Esophagus muscularis mucosa (tissue), 4 donors: ENCODE data around the gene MRPL51. TPM values are rescaled to one million over a fixed set of nuclear protein-coding genes. Genes with fewer than 3 reads are reported as not detected.
"Not testable (repeated sequence)": the region's sequence is repeated elsewhere in the genome, so short reads cannot be mapped to it uniquely, and the experiment has no call there.

Source experiments
- DNase-seq: peaks from one replicate; pipeline ENCODE4 v3.0.0-alpha.2; 2017; ENCODE audit errors: extremely low spot score
- H3K27ac ChIP-seq, 4 donors: fragments of 200-600 bp; sonication (generic); replicated peaks in 1 of 4; 1 replicate in 3 of 4; 2 replicates in 1 of 4; pipeline ENCODE4 v1.5.1; 2016 to 2019; ENCODE audit warnings: mild to moderate bottlenecking in 1 of 4
- H3K27me3 ChIP-seq, 4 donors: fragments of 200-600 bp; sonication (generic); one replicate each; pipeline versions ENCODE4 v1.5.1 to v1.6.0; 2016 to 2019
- H3K36me3 ChIP-seq, 4 donors: fragments of 200-600 bp; sonication (generic); one replicate each; pipeline ENCODE4 v1.5.1; 2016 to 2019
- H3K4me1 ChIP-seq, 4 donors: fragments of 200-600 bp; sonication (generic); one replicate each; pipeline ENCODE4 v1.5.1; 2016 to 2019
- H3K4me3 ChIP-seq, 4 donors: fragments of 200-600 bp; sonication (generic); 1 replicate in 2 of 4; 2 replicates in 2 of 4; pipeline ENCODE4 v1.5.1; 2016 to 2019; ENCODE audit warnings: mild to moderate bottlenecking in 4 of 4, moderate library complexity in 1 of 4
- H3K9me3 ChIP-seq, 4 donors: fragments of 200-600 bp; sonication (generic); 1 replicate in 3 of 4; 2 replicates in 1 of 4; pipeline ENCODE4 v1.5.1; 2016 to 2019
- CTCF ChIP-seq, 3 experiments: fragments of 200-600 bp in 2 of 3; fragments of 450-650 bp in 1 of 3; sonication (generic) in 2 of 3; IDR thresholded peaks; one replicate each; pipeline ENCODE4 v1.5.1; 2017 to 2019; ENCODE audit warnings: antibody characterized with exemption in 3 of 3, mild to moderate bottlenecking in 2 of 3, moderate library complexity in 1 of 3
- EP300 ChIP-seq: sonication (generic); formaldehyde crosslinking; IDR thresholded peaks from one replicate; pipeline ENCODE4 v1.6.1; 2017; ENCODE audit warnings: antibody characterized with exemption
- POLR2A ChIP-seq: fragments of 450-650 bp; IDR thresholded peaks from one replicate; pipeline ENCODE4 v1.6.1; 2017; ENCODE audit warnings: antibody characterized with exemption, moderate library complexity, mild to moderate bottlenecking, low read depth
- POLR2AphosphoS5 ChIP-seq, 2 donors: sonication (generic); formaldehyde crosslinking; IDR thresholded peaks; one replicate each; pipeline ENCODE4 v1.6.1; 2017; ENCODE audit warnings: antibody characterized with exemption in 2 of 2
- WGBS: methylation state at CpG from one replicate; pipeline ENCODE4 v1.1.5; 2018; 5-methylcytosine and 5-hydroxymethylcytosine counted together
- intact Hi-C: fragments of 100-400 bp; cut with DNase I; formaldehyde crosslinking; loops from one replicate; pipeline ENCODE4 v1.15.1; 2023
- total RNA-seq, 4 donors: library from RNA; depleted of rRNA; stranded (reverse); fragments of >200 nt; gene quantifications; one replicate each; pipeline versions ENCODE4 v1.1.0 to v1.2.1, GENCODE V29; 2016

MRPL51 gene
- total RNA-seq, 4 donors from 2014 or later, result 62.3 to 105 (median 81.3) TPM

DNA sequence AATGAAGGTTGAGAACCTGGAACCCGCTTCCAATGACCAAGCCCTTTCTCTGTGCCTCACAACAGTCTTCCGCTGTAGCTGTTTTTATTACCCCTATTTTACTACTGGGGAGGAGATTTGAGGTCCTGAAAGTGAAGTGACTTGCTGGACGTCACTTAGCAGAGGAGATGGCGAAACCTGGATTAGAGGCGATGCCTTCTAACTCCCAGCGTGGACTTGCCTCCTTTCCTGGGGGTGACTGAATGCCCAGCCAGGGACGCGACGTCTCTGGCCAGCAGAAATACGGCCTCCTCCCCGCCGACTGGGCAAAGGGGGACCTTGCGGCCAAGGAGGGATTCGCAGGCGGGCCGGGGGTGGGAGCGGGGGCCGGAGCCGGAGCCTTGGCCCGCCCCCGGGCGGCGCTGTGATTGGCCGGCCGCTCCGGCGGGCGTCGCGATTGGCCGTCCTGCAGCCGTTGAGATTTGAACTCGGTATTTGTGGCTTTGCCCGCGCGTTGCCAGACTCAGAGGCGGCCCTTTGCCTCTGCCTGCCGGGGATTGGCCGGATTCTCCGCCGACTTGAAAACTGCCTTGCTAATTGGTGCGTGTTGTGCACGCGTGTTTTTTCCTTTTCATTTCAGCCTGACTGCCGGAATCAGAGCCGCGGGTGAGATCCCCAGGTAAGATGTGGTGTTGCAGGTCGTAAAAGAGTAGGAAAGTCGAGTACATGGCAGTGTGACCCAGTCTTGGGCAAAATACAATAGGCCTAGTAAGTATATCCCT, 615 bp upstream of the MRPL51 start, which contains the start of gene NCAPD2:
Gene NCAPD2, plus strand, starts transcription at position 606 of the 761 bp plus-strand sequence. CDS start 997 bp downstream, outside the sequence.
- Histone ChIP-seq H3K9me3 (no peaks in the 10 kb centered on the region), H3K27me3 (no peaks in the 10 kb centered on the region), H3K36me3 (peaks cover 0 to 44% (median 38%) of the 10 kb centered on the region in 4 donors), H3K4me1 (peaks cover 22 to 36% (median 26%) of the 10 kb centered on the region in 4 donors), H3K4me3 (peak within 1 kb of the TSS; percentile 61 to 85 (median 80)), H3K27ac (peak within 1 kb of the TSS; percentile 92 to 96 (median 96))
- intact Hi-C loops, result loop anchor here (2.0 kb wide), 1 partner anchor 39 kb away; no protein-coding TSS in a partner anchor
- peak; percentile 98 for DNase-seq
- WGBS, result 0% methylated on average over 11 of the region's 49 CpGs
- peak; percentile 6 for TF ChIP-seq POLR2A
- TF ChIP-seq POLR2AphosphoS5 (IDR thresholded peaks at IDR 0.05), result peak; percentile 23 to 86
- no peak for TF ChIP-seq EP300
- TF ChIP-seq CTCF (IDR thresholded peaks at IDR 0.05), result peak; percentile 19 to 67 (median 43)

DNA sequence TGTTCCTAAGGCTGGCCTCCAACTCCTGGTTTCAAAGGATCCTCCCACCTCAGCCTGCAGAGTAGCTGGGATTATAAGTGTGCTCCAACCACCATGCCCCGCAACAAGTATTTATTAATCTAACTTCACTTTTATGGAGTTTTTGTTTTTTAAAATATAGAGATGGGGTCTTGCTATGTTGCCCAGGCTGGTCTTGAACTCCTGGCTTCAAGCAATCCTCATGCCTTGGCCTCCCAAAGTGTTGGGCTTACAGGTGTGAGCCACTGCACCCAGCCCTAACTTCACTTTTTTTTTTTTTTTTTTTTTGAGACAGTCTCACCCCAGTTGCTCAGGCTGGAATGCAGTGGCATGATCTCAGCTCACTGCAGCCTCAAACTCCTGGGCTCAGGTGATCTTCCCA, 2.4 kb downstream of the MRPL51 start:
- H3K9me3 ChIP-seq, H3K27ac ChIP-seq, intact Hi-C loops, H3K4me3 ChIP-seq, DNase-seq, H3K27me3 ChIP-seq: not testable (repeated sequence)
- peaks cover 0 to 15% (median 14%) of the 10 kb centered on the region in 4 donors for H3K36me3 ChIP-seq
- 97% methylated on average over 1 of the region's 1 CpG for WGBS
- peaks cover 22 to 25% (median 25%) of the 10 kb centered on the region in 4 donors for H3K4me1 ChIP-seq

DNA sequence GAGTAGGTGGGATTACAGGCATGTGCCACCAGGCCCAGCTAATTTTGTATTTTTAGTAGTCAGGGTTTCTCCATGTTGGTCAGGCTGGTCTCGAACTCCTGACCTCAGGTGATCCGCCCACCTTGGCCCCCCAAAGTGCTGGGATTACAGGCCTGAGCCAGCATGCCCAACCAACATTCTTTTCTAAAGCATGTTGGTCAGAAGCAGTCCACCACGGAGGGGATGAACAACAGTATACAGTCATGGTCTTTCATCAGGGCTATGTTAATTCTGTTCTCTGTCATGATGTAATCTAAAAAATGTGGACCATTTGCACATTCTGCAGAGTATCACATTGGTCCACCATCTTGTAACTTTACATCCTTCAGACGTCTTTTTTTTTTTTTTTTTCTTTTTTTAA, 3.6 kb downstream of the MRPL51 start:
- WGBS, result 66% methylated on average over 4 of the region's 4 CpGs
- H3K27ac ChIP-seq, result no peak overlapping the region
- no peak overlapping the region for H3K4me3 ChIP-seq
- H3K36me3 ChIP-seq, result peaks cover 0 to 12% (median 11%) of the 10 kb centered on the region in 4 donors
- peaks cover 10 to 13% (median 13%) of the 10 kb centered on the region in 4 donors for H3K4me1 ChIP-seq
- no peaks in the 10 kb centered on the region for H3K9me3 ChIP-seq
- no peak for DNase-seq
- H3K27me3 ChIP-seq, result no peaks in the 10 kb centered on the region
- no peak for TF ChIP-seq POLR2A
- intact Hi-C loops, result no loop called here

GRCh38 chr12:6488240-6488639, 4.8 kb downstream of the MRPL51 start:
- intact Hi-C loops, result no loop called here
- H3K36me3 ChIP-seq, result peaks cover 0 to 12% (median 11%) of the 10 kb centered on the region in 4 donors
- no peaks in the 10 kb centered on the region for H3K9me3 ChIP-seq
- TF ChIP-seq CTCF (IDR thresholded peaks at IDR 0.05), result no peak
- TF ChIP-seq EP300, result no peak
- TF ChIP-seq POLR2A, result no peak
- TF ChIP-seq POLR2AphosphoS5 (IDR thresholded peaks at IDR 0.05), result no peak
- H3K27ac ChIP-seq, result no peak overlapping the region
- 92% methylated on average over 1 of the region's 1 CpG for WGBS
- no peak for DNase-seq
- H3K4me3 ChIP-seq, result no peak overlapping the region
- no peaks in the 10 kb centered on the region for H3K27me3 ChIP-seq
- peaks cover 6 to 10% (median 10%) of the 10 kb centered on the region in 4 donors for H3K4me1 ChIP-seq

DNA sequence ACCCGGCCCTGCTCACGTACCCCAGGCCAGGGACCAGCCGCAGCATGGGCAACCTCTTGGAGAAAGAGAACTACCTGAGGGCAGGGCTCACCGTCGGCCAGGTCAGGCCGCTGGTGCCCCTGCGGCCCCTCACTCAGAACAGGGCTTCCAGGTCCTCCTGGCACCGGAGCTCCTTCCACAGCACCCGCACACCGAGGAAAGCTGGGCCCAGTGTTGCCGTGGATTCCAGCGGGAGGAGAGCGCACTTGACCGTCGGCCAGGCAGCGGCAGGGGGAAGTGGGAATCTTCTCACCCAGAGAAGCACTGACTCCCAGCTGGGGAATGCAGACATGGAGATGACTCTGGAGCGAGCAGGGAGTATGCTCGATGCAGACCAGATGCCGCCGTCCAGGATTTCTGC, 14.6 kb downstream of the MRPL51 start:
- Histone ChIP-seq H3K4me1 (no peaks in the 10 kb centered on the region), H3K27me3 (no peaks in the 10 kb centered on the region), H3K4me3 (no peak overlapping the region), H3K36me3 (no peaks in the 10 kb centered on the region), H3K27ac (no peak overlapping the region), H3K9me3 (no peaks in the 10 kb centered on the region)
- intact Hi-C loops, result no loop called here
- WGBS, result 91% methylated on average over 9 of the region's 20 CpGs
- DNase-seq, result no peak
- no peak for TF ChIP-seq POLR2AphosphoS5 (IDR thresholded peaks at IDR 0.05)
- TF ChIP-seq EP300, result no peak
- no peak for TF ChIP-seq CTCF (IDR thresholded peaks at IDR 0.05)
- no peak for TF ChIP-seq POLR2A

GRCh38 chr12:6477601-6478377, 15.3 kb downstream of the MRPL51 start:
- H3K27me3 ChIP-seq, H3K4me3 ChIP-seq, H3K27ac ChIP-seq, intact Hi-C loops, H3K36me3 ChIP-seq, DNase-seq, H3K4me1 ChIP-seq, H3K9me3 ChIP-seq: not testable (repeated sequence)
- WGBS, result 95% methylated on average over 37 of the region's 37 CpGs
